ENCODE data around the gene MGAT1.
A peak's percentile ranks its signal among the peaks of the same experiment; 100 is the strongest.

MGAT1 gene

GRCh38 chr5:180807654-180808414 is 5.2 kb upstream of the MGAT1 start:
- H3K27me3 ChIP-seq (ENCODE audit: insufficient read depth, poor library complexity, severe bottlenecking): no peaks in the 10 kb centered on the region
- TF ChIP-seq POLR2AphosphoS5 (IDR thresholded peaks at IDR 0.05; ENCODE audit: low read depth) (no peak), CTCF (IDR thresholded peaks at IDR 0.05; ENCODE audit: insufficient read depth, low read length) (no peak), REST (IDR thresholded peaks at IDR 0.05; ENCODE audit: insufficient replicate concordance, low read depth) (no peak), GABPA (IDR thresholded peaks at IDR 0.05; ENCODE audit: low read depth) (no peak), SPI1 (IDR thresholded peaks at IDR 0.05; ENCODE audit: borderline replicate concordance, low read depth) (no peak)
- peak overlapping the region; percentile 23; the same call in 1 of the 2 replicates for H3K27ac ChIP-seq (replicated peaks)
- H3K4me3 ChIP-seq (replicated peaks; ENCODE audit: insufficient read depth, low read length): peak overlapping the region; percentile 58
- no peak for DNase-seq (ENCODE audit: low read depth in 1 of 2, low spot score in 1 of 2)

GRCh38 chr5:180807046-180807445 is 4.4 kb upstream of the MGAT1 start:
- Histone ChIP-seq H3K27ac (replicated peaks) (0 out of 2 replicates have a peak overlapping the region, but pooled peaks have one; percentile 92), H3K4me3 (replicated peaks; ENCODE audit: insufficient read depth, low read length) (no peak overlapping the region; the same call in 1 of the 2 replicates), H3K27me3 (ENCODE audit: insufficient read depth, poor library complexity, severe bottlenecking) (no peaks in the 10 kb centered on the region)
- no peak for DNase-seq (ENCODE audit: low read depth in 1 of 2, low spot score in 1 of 2)
- TF ChIP-seq GABPA (IDR thresholded peaks at IDR 0.05; ENCODE audit: low read depth) (no peak), SPI1 (IDR thresholded peaks at IDR 0.05; ENCODE audit: borderline replicate concordance, low read depth) (no peak), POLR2AphosphoS5 (IDR thresholded peaks at IDR 0.05; ENCODE audit: low read depth) (no peak), CTCF (IDR thresholded peaks at IDR 0.05; ENCODE audit: insufficient read depth, low read length) (no peak)

- peak overlapping the region; percentile 92 for H3K27ac ChIP-seq (replicated peaks)
- TF ChIP-seq CTCF (IDR thresholded peaks at IDR 0.05; ENCODE audit: insufficient read depth, low read length) (no peak), POLR2AphosphoS5 (IDR thresholded peaks at IDR 0.05; ENCODE audit: low read depth) (no peak), SPI1 (IDR thresholded peaks at IDR 0.05; ENCODE audit: borderline replicate concordance, low read depth) (no peak), REST (IDR thresholded peaks at IDR 0.05; ENCODE audit: insufficient replicate concordance, low read depth) (no peak), GABPA (IDR thresholded peaks at IDR 0.05; ENCODE audit: low read depth) (no peak)
- DNase-seq (ENCODE audit: low read depth in 1 of 2, low spot score in 1 of 2): peak in 1 of 2 experiments; percentile 58
- H3K27me3 ChIP-seq (ENCODE audit: insufficient read depth, poor library complexity, severe bottlenecking): no peaks in the 10 kb centered on the region
- no peak overlapping the region; the same call in 1 of the 2 replicates for H3K4me3 ChIP-seq (replicated peaks; ENCODE audit: insufficient read depth, low read length)
Observed at GRCh38 chr5:180806351-180807011, 3.9 kb upstream of the MGAT1 start.
